ENCODE measurements around the gene TXNRD2. TPM values are rescaled to one million over a fixed set of nuclear protein-coding genes. Genes with fewer than 3 reads are reported as not detected.

TXNRD2 gene
- total RNA-seq, 1 donor from 2014 or later: 23.0 TPM

DNA sequence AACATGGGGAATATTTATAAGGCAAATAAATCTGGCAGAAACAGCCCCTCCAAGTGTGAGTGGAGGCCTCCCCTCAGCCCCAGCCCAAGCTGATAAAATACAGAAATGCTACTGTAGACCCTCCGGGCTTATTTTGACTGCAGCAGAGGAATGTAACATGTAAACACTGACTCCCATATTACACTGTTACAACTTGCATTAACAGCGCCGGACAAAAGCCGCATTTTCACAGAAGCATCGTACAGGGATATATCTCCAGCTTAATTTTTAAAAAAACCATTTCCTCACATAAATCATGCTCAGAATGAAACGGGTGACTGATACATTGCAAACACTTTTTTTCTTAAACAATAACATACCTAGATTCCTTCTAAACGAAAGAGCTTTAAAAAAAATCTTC is 36.7 kb downstream of the TXNRD2 start:
- Mint-ChIP-seq H3K27me3 (ENCODE audit: unreplicated experiment) (peaks cover 6% of the 10 kb centered on the region), H3K9me3 (ENCODE audit: unreplicated experiment) (no peaks in the 10 kb centered on the region), H3K4me3 (ENCODE audit: unreplicated experiment) (no peak overlapping the region), H3K4me1 (ENCODE audit: unreplicated experiment) (no peaks in the 10 kb centered on the region), H3K27ac (ENCODE audit: unreplicated experiment) (no peak overlapping the region), H3K36me3 (ENCODE audit: low read depth, unreplicated experiment) (peaks cover 25% of the 10 kb centered on the region)
- TF ChIP-seq, protein P1, sequence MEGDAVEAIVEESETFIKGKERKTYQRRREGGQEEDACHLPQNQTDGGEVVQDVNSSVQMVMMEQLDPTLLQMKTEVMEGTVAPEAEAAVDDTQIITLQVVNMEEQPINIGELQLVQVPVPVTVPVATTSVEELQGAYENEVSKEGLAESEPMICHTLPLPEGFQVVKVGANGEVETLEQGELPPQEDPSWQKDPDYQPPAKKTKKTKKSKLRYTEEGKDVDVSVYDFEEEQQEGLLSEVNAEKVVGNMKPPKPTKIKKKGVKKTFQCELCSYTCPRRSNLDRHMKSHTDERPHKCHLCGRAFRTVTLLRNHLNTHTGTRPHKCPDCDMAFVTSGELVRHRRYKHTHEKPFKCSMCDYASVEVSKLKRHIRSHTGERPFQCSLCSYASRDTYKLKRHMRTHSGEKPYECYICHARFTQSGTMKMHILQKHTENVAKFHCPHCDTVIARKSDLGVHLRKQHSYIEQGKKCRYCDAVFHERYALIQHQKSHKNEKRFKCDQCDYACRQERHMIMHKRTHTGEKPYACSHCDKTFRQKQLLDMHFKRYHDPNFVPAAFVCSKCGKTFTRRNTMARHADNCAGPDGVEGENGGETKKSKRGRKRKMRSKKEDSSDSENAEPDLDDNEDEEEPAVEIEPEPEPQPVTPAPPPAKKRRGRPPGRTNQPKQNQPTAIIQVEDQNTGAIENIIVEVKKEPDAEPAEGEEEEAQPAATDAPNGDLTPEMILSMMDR (IDR thresholded peaks at IDR 0.05; ENCODE audit: unreplicated experiment): no peak
- DNase-seq (ENCODE audit: low spot score): no peak

DNA sequence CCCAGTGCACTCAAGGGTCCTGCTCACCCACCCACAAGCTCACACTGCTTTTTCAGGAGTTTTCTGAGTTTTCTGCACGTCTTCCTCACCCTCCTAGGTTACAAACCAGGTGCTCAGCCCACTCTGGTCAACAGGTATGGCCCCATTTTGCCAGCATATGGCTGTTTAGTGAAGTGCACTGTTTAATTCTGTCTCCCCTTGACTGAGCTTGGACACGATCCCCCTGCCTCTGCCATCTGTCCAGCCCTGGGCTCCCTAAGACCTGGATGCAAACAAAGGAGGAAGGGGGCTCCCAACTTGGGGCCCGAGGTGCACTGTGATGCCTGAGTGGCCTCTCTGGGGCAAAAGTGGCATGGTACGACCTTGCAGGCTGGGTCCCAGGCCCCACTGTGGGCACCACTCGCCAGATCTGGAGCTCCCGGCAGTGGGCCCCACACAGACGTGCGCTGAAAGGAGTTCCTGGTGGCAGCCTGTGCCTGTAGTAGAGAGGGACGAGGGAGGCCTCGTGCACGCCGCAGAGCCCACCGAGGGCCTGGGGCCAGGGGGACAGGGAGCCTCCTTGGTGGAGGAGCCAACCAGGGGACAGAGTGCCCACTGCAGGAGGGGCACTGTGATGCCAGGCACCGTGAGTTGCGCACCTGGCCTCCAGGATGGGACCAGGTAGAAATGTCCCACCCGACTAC is 37.3 kb downstream of the TXNRD2 start:
- H3K9me3 Mint-ChIP-seq (ENCODE audit: unreplicated experiment): no peaks in the 10 kb centered on the region
- TF ChIP-seq, protein P1 (IDR thresholded peaks at IDR 0.05; ENCODE audit: unreplicated experiment): no peak
- peaks cover 5% of the 10 kb centered on the region for H3K27me3 Mint-ChIP-seq (ENCODE audit: unreplicated experiment)
- H3K4me1 Mint-ChIP-seq (ENCODE audit: unreplicated experiment): no peaks in the 10 kb centered on the region
- H3K36me3 Mint-ChIP-seq (ENCODE audit: low read depth, unreplicated experiment): peaks cover 19% of the 10 kb centered on the region
- no peak overlapping the region for H3K4me3 Mint-ChIP-seq (ENCODE audit: unreplicated experiment)
- no peak for DNase-seq (ENCODE audit: low spot score)
- H3K27ac Mint-ChIP-seq (ENCODE audit: unreplicated experiment): no peak overlapping the region

- TF ChIP-seq, protein P1 (IDR thresholded peaks at IDR 0.05; ENCODE audit: unreplicated experiment): no peak
- H3K4me1 Mint-ChIP-seq (ENCODE audit: unreplicated experiment): no peaks in the 10 kb centered on the region
- no peaks in the 10 kb centered on the region for H3K9me3 Mint-ChIP-seq (ENCODE audit: unreplicated experiment)
- no peak overlapping the region for H3K4me3 Mint-ChIP-seq (ENCODE audit: unreplicated experiment)
- H3K27me3 Mint-ChIP-seq (ENCODE audit: unreplicated experiment): peaks cover 5% of the 10 kb centered on the region
- H3K27ac Mint-ChIP-seq (ENCODE audit: unreplicated experiment): no peak overlapping the region
- peaks cover 15% of the 10 kb centered on the region for H3K36me3 Mint-ChIP-seq (ENCODE audit: low read depth, unreplicated experiment)
- no peak for DNase-seq (ENCODE audit: low spot score)
These were observed 38.1 kb downstream of the TXNRD2 start for GRCh38 chr22:19903513-19903912.

- Mint-ChIP-seq H3K27me3 (ENCODE audit: unreplicated experiment) (peaks cover 5% of the 10 kb centered on the region), H3K27ac (ENCODE audit: unreplicated experiment) (no peak overlapping the region), H3K4me1 (ENCODE audit: unreplicated experiment) (no peaks in the 10 kb centered on the region), H3K36me3 (ENCODE audit: low read depth, unreplicated experiment) (peaks cover 10% of the 10 kb centered on the region), H3K9me3 (ENCODE audit: unreplicated experiment) (no peaks in the 10 kb centered on the region), H3K4me3 (ENCODE audit: unreplicated experiment) (no peak overlapping the region)
- DNase-seq (ENCODE audit: low spot score): no peak
- TF ChIP-seq, protein P1 (IDR thresholded peaks at IDR 0.05; ENCODE audit: unreplicated experiment): no peak
These were observed 38.6 kb downstream of the TXNRD2 start for GRCh38 chr22:19903031-19903430.

DNA sequence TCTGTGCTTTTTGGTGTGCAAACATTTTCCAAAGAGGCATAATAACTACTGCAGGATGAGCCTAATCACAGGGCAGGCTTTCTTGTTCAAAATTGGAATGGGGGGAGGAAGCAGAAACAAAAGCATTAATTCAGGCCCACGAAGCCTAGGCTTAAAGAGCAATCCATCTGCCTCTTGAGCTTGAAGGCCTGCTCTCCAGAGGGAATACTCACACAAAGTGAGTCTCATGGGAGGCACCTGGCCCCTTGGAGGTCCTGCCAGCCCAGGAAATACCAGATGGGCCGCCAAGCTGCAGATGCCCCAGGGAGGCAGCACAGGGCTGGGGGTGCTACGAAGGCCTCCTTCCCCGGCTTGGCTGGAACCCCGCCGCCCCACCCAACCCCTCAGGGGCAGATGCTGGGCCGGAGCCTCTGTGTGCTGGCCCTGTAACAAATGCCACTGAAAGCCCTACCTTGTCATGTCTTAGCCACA is 39.3 kb downstream of the TXNRD2 start:
- no peak for DNase-seq (ENCODE audit: low spot score)

More for the DNA sequence above, 39.3 kb downstream of the TXNRD2 start:
- H3K4me3 Mint-ChIP-seq (ENCODE audit: unreplicated experiment): no peak overlapping the region
- H3K4me1 Mint-ChIP-seq (ENCODE audit: unreplicated experiment): no peaks in the 10 kb centered on the region
- H3K27ac Mint-ChIP-seq (ENCODE audit: unreplicated experiment): no peak overlapping the region
- TF ChIP-seq, protein P1 (IDR thresholded peaks at IDR 0.05; ENCODE audit: unreplicated experiment): no peak
- H3K36me3 Mint-ChIP-seq (ENCODE audit: low read depth, unreplicated experiment): peaks cover 8% of the 10 kb centered on the region
- no peaks in the 10 kb centered on the region for H3K9me3 Mint-ChIP-seq (ENCODE audit: unreplicated experiment)
- H3K27me3 Mint-ChIP-seq (ENCODE audit: unreplicated experiment): peaks cover 5% of the 10 kb centered on the region

Data from endothelial cell (in vitro differentiated cells).